IMR-90 (cell line): ENCODE data around the gene PSMA2. TPM values are rescaled to one million over a fixed set of nuclear protein-coding genes. Genes with fewer than 3 reads are reported as not detected.

Experiments used
- ATAC-seq: fragments of 200-7000 bp; cut with Tn5 transposase; 2 replicates; pipeline ENCODE4 v1.9.1; 2020; ENCODE audit warnings: low read depth, mild to moderate bottlenecking, moderate library complexity
- BruUV-seq: library from RNA; stranded (reverse); fragments of 400-500 nt; replicated peaks from 2 replicates; lab custom pipeline; 2021; lab: Mats Ljungman, UMichigan
- CTCF ChIA-PET: fragments of 300-600 bp; formaldehyde crosslinking; extraction: SDS; loops from one replicate; lab custom pipeline; 2021; ENCODE audit warnings: antibody characterized with exemption; lab: Yijun Ruan, JAX
- POLR2A ChIA-PET: fragments of 300-600 bp; sonication (Branson Sonifier 250); formaldehyde crosslinking; loops from one replicate; lab custom pipeline; 2022; ENCODE audit warnings: antibody characterized with exemption; ENCODE audit not compliant: unreplicated experiment; lab: Charles Lee
- DNase-seq: peaks from one replicate; pipeline ENCODE4 v3.0.0; 2013
- H2AFZ ChIP-seq: replicated peaks from 2 replicates; pipeline ENCODE3; 2013; ENCODE audit warnings: low read length, mild to moderate bottlenecking; ENCODE audit not compliant: poor library complexity
- H2AK5ac ChIP-seq: 2 replicates; pipeline ENCODE4 v1.6.1; 2013; ENCODE audit warnings: low read depth, low read length, inconsistent platforms
- H2AK9ac ChIP-seq: replicated peaks from 2 replicates; pipeline ENCODE3; 2013; ENCODE audit warnings: mild to moderate bottlenecking, low read depth, low read length, moderate library complexity; ENCODE audit not compliant: poor library complexity
- H2BK120ac ChIP-seq: 2 replicates; pipeline ENCODE4 v1.6.1; 2013; ENCODE audit warnings: low read depth, low read length, inconsistent platforms
- H2BK15ac ChIP-seq: 3 replicates; pipeline ENCODE4 v1.6.1; 2013; ENCODE audit warnings: low read depth, low read length, inconsistent platforms
- H2BK20ac ChIP-seq: 2 replicates; pipeline ENCODE4 v1.6.1; 2013; ENCODE audit warnings: low read depth, mild to moderate bottlenecking, inconsistent platforms, low read length, moderate library complexity
- H2BK5ac ChIP-seq: 2 replicates; pipeline ENCODE4 v1.6.1; 2013; ENCODE audit warnings: mild to moderate bottlenecking, low read depth, low read length, inconsistent platforms; ENCODE audit not compliant: poor library complexity, severe bottlenecking
- H3K14ac ChIP-seq: replicated peaks from 2 replicates; pipeline ENCODE4 v1.6.1; 2013; ENCODE audit warnings: low read depth, low read length, inconsistent platforms
- H3K18ac ChIP-seq: 2 replicates; pipeline ENCODE4 v1.6.1; 2013; ENCODE audit warnings: low read depth, low read length, control low read depth
- H3K23ac ChIP-seq: 2 replicates; pipeline ENCODE4 v1.6.1; 2013; ENCODE audit warnings: low read depth, low read length, inconsistent platforms
- H3K27ac ChIP-seq: 2 replicates; pipeline ENCODE4 v1.5.1; 2013; ENCODE audit warnings: mild to moderate bottlenecking, control low read depth, low read length; ENCODE audit not compliant: insufficient read depth
- H3K27me3 ChIP-seq: 2 replicates; pipeline ENCODE4 v1.6.1; 2013; ENCODE audit warnings: low read length; ENCODE audit not compliant: control insufficient read depth, insufficient read depth
- H3K36me3 ChIP-seq: 2 replicates; pipeline ENCODE4 v1.6.1; 2013; ENCODE audit warnings: low read length, mixed read lengths; ENCODE audit not compliant: control insufficient read depth, insufficient read depth
- H3K4ac ChIP-seq: 2 replicates; pipeline ENCODE4 v1.6.1; 2013; ENCODE audit warnings: low read depth, low read length, inconsistent platforms
- H3K4me1 ChIP-seq: 2 replicates; pipeline ENCODE4 v1.6.1; 2013; ENCODE audit warnings: low read length, mixed read lengths; ENCODE audit not compliant: control insufficient read depth, insufficient read depth
- H3K4me2 ChIP-seq: 2 replicates; pipeline ENCODE4 v1.6.1; 2013; ENCODE audit warnings: low read depth, mild to moderate bottlenecking, control low read depth, low read length, moderate library complexity
- H3K4me3 ChIP-seq: 2 replicates; pipeline ENCODE4 v1.5.1; 2013; ENCODE audit warnings: low read depth, mild to moderate bottlenecking, control low read depth, low read length, moderate library complexity; ENCODE audit not compliant: insufficient read depth
- H3K56ac ChIP-seq: 2 replicates; pipeline ENCODE4 v1.6.1; 2013; ENCODE audit warnings: low read length, inconsistent platforms; ENCODE audit not compliant: insufficient read depth; ENCODE audit errors: extremely low read depth
- H3K79me1 ChIP-seq, 2 experiments: 2 replicates each; pipeline ENCODE4 v1.6.1; 2013; ENCODE audit warnings: low read length in 2 of 2, inconsistent platforms in 1 of 2, low read depth in 1 of 2
- H3K9ac ChIP-seq: 2 replicates; pipeline ENCODE4 v1.6.1; 2013; ENCODE audit warnings: low read depth, low read length, control low read depth
- H3K9me1 ChIP-seq: 2 replicates; pipeline ENCODE4 v1.6.1; 2013; ENCODE audit warnings: low read length, inconsistent platforms; ENCODE audit not compliant: insufficient read depth
- H3K9me3 ChIP-seq: 2 replicates; pipeline ENCODE4 v1.6.1; 2013; ENCODE audit warnings: low read length; ENCODE audit not compliant: control insufficient read depth, insufficient read depth
- H4K20me1 ChIP-seq: 2 replicates; pipeline ENCODE4 v1.6.1; 2013; ENCODE audit warnings: low read length, inconsistent platforms; ENCODE audit not compliant: insufficient read depth
- H4K5ac ChIP-seq: 2 replicates; pipeline ENCODE4 v1.6.1; 2013; ENCODE audit warnings: mild to moderate bottlenecking, low read depth, low read length, control low read depth
- H4K8ac ChIP-seq, 2 experiments: 2 replicates each; pipeline ENCODE4 v1.6.1; 2013; ENCODE audit warnings: low read depth in 2 of 2, low read length in 2 of 2, control low read depth in 1 of 2, inconsistent platforms in 1 of 2
- H4K91ac ChIP-seq: 2 replicates; pipeline ENCODE4 v1.6.1; 2013; ENCODE audit warnings: low read depth, low read length, inconsistent platforms; ENCODE audit not compliant: insufficient read depth
- BHLHE40 ChIP-seq: fragments of 150-350 bp; IDR thresholded peaks from 2 replicates; pipeline ENCODE4 v1.6.1; 2016; ENCODE audit warnings: mild to moderate bottlenecking, low read depth, low read length
- FOS ChIP-seq: fragments of 150-350 bp; IDR thresholded peaks from 2 replicates; pipeline ENCODE4 v1.6.1; 2016; ENCODE audit warnings: low read depth, low read length
- POLR2A ChIP-seq: IDR thresholded peaks from 2 replicates; pipeline ENCODE4 v1.6.1; 2012; ENCODE audit warnings: mild to moderate bottlenecking, low read depth, low read length
- RFX5 ChIP-seq: IDR thresholded peaks from 2 replicates; pipeline ENCODE4 v1.8.0; 2012; ENCODE audit warnings: low read depth, mild to moderate bottlenecking, low read length, moderate library complexity
- WGBS, 2 experiments: methylation state at CpG; one replicate each; pipeline versions ENCODE4 v1.1.5 to v1.1.7; 2013; ENCODE audit warnings: missing lambda C conversion rate in 2 of 2; ENCODE audit not compliant: insufficient read length in 1 of 2; ENCODE audit errors: extremely low coverage in 2 of 2; 5-methylcytosine and 5-hydroxymethylcytosine counted together
- dilution Hi-C: fragments of 300-500 bp; cut with HindIII; formaldehyde crosslinking; loops from one replicate; pipeline ENCODE4 v1.14.3; 2018; ENCODE audit warnings: low sequenced_read_pairs; ENCODE audit not compliant: unreplicated experiment
- in situ Hi-C: fragments of 300-500 bp; cut with MboI; formaldehyde crosslinking; loops from 3 replicates; pipeline ENCODE4 v1.14.3; 2019; ENCODE audit warnings: low sequenced_read_pairs, inconsistent platforms, mixed read lengths
- intact Hi-C: fragments of 100-400 bp; cut with micrococcal nuclease; formaldehyde crosslinking; loops from 2 replicates; pipeline ENCODE4 v1.10.0; 2022
- polyA plus RNA-seq, 3 experiments: library from polyadenylated mRNA; depleted of rRNA; stranded (reverse); fragments of >200 nt; gene quantifications; 2 replicates each; pipeline ENCODE4 v1.2.3, GENCODE V29; 2012; ENCODE audit warnings: low replicate concordance in 1 of 3
- total RNA-seq: library from RNA; depleted of rRNA; stranded (reverse); fragments of >200 nt; gene quantifications from 2 replicates; pipeline ENCODE4 v1.2.3, GENCODE V29; 2012
- TF ChIP-seq, protein P1 (sequence below): fragments of 150-350 bp; IDR thresholded peaks from 2 replicates; pipeline ENCODE4 v1.6.1; 2016; ENCODE audit warnings: low read depth, mild to moderate bottlenecking, low read length, moderate library complexity, borderline replicate concordance
- TF ChIP-seq, protein P2 (sequence below): conservative IDR thresholded peaks from 2 replicates; pipeline ENCODE4 v1.5.1; 2012; ENCODE audit warnings: mild to moderate bottlenecking, low read depth, low read length, improper control_type of control experiment

Gene PSMA2
- total and polyA plus RNA-seq, 2 of the 4 experiments (the other 2 are of a cell fraction): 106 to 138 TPM

DNA sequence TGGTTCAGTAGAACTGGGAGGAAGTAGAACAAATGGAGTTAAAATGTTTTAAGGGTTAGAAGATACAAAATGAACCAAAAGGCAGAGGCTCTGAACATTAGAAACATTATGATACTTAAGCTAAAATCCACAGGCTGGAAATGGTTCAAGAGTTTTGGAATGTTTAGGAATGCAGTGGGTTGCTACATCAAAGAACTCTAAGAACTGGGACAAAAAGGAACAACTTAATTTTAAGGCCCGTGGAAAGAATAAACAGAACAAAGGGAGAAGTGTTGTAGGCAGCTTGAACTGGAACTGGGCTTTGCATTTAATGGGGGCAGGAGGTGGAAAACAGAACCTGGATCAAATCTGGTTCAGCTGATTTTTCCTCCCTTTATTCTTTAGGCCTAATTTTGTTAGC is 16.6 kb downstream of the PSMA2 start:
- BruUV-seq: no TSS peak
- no peak overlapping the region for H4K8ac ChIP-seq
- no peak overlapping the region for H2BK5ac ChIP-seq
- no peak overlapping the region for H3K23ac ChIP-seq
- no peaks in the 10 kb centered on the region for H3K27me3 ChIP-seq
- dilution Hi-C loops (no loop called here), intact Hi-C loops (no loop called here), in situ Hi-C loops (no loop called here)
- H2BK20ac ChIP-seq: no peak overlapping the region
- peaks cover 18% of the 10 kb centered on the region for H3K36me3 ChIP-seq
- no peak overlapping the region for H3K56ac ChIP-seq
- no peak overlapping the region for H2AFZ ChIP-seq
- WGBS, 2 experiments: no CpG with 5 or more reads among the region's 1 CpG
- H4K20me1 ChIP-seq: no peaks in the 10 kb centered on the region
- H2BK120ac ChIP-seq: no peak overlapping the region
- H2AK9ac ChIP-seq: no peak overlapping the region
- peaks cover 6% of the 10 kb centered on the region for H3K4me1 ChIP-seq
- ATAC-seq: no peak
- no peak overlapping the region for H3K18ac ChIP-seq
- TF ChIP-seq, protein P1, sequence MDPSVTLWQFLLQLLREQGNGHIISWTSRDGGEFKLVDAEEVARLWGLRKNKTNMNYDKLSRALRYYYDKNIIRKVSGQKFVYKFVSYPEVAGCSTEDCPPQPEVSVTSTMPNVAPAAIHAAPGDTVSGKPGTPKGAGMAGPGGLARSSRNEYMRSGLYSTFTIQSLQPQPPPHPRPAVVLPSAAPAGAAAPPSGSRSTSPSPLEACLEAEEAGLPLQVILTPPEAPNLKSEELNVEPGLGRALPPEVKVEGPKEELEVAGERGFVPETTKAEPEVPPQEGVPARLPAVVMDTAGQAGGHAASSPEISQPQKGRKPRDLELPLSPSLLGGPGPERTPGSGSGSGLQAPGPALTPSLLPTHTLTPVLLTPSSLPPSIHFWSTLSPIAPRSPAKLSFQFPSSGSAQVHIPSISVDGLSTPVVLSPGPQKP: no peak
- TF ChIP-seq BHLHE40 (no peak), FOS (no peak), POLR2A (no peak), RFX5 (no peak)
- TF ChIP-seq, protein P2, sequence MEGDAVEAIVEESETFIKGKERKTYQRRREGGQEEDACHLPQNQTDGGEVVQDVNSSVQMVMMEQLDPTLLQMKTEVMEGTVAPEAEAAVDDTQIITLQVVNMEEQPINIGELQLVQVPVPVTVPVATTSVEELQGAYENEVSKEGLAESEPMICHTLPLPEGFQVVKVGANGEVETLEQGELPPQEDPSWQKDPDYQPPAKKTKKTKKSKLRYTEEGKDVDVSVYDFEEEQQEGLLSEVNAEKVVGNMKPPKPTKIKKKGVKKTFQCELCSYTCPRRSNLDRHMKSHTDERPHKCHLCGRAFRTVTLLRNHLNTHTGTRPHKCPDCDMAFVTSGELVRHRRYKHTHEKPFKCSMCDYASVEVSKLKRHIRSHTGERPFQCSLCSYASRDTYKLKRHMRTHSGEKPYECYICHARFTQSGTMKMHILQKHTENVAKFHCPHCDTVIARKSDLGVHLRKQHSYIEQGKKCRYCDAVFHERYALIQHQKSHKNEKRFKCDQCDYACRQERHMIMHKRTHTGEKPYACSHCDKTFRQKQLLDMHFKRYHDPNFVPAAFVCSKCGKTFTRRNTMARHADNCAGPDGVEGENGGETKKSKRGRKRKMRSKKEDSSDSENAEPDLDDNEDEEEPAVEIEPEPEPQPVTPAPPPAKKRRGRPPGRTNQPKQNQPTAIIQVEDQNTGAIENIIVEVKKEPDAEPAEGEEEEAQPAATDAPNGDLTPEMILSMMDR: no peak
- ChIA-PET POLR2A (no interaction called here), CTCF (interaction anchor here (0.9 kb wide), 1 partner anchor 14 kb away, joined by 4 read pairs; no protein-coding TSS in a partner anchor)
- no peak overlapping the region for H2BK15ac ChIP-seq
- H3K4me2 ChIP-seq: no peak overlapping the region; the same call in none of the 2 replicates
- DNase-seq: peak; percentile 39
- H3K9me3 ChIP-seq: no peaks in the 10 kb centered on the region
- H3K27ac ChIP-seq: no peak overlapping the region; the same call in 1 of the 2 replicates
- no peak overlapping the region for H4K5ac ChIP-seq
- H3K79me1 ChIP-seq: peaks cover 10 to 11% of the 10 kb centered on the region in 2 experiments
- no peak overlapping the region for H4K91ac ChIP-seq
- H3K4ac ChIP-seq: no peak overlapping the region
- H3K14ac ChIP-seq: no peak overlapping the region
- H3K9me1 ChIP-seq: peaks cover 6% of the 10 kb centered on the region; the same call in 1 of the 2 replicates
- H3K9ac ChIP-seq: no peak overlapping the region
- H2AK5ac ChIP-seq: no peak overlapping the region
- H3K4me3 ChIP-seq: no peak overlapping the region
